ENCODE measurements around the gene PSMA8.

PSMA8 gene

GRCh38 chr18:26090130-26091046 lies 43.3 kb upstream of the PSMA8 start, which contains the start of gene SS18 (continued):
- TF ChIP-seq ZNF639 (tag by site-specific recombination; IDR thresholded peaks at IDR 0.05) (peak; percentile 49; the same call in 1 of the 2 replicates), ZNF24 (tag by site-specific recombination; IDR thresholded peaks at IDR 0.05) (0 out of 2 replicates have a peak, but pooled peaks have one; percentile 25), SP3 (tag by site-specific recombination; IDR thresholded peaks at IDR 0.05) (peak; percentile 60), ZBTB26 (tag by site-specific recombination; optimal IDR thresholded peaks at IDR 0.05) (peak; percentile 65), SP2 (tag by site-specific recombination; IDR thresholded peaks at IDR 0.05) (peak; percentile 72), ELK4 (IDR thresholded peaks at IDR 0.05; ENCODE audit: borderline replicate concordance, low read depth, low read length) (no peak), ZNF580 (tag by site-specific recombination; IDR thresholded peaks at IDR 0.05) (peak; percentile 54), ZIC2 (tag by site-specific recombination; IDR thresholded peaks at IDR 0.05) (peak; percentile 71), ZBTB20 (tag by site-specific recombination; IDR thresholded peaks at IDR 0.05) (peak; percentile 81), ZFHX2 (tag by site-specific recombination; conservative IDR thresholded peaks at IDR 0.05) (peak; percentile 73), ZNF335 (tag by site-specific recombination; conservative IDR thresholded peaks at IDR 0.05) (peak; percentile 71), TCF7L2 (IDR thresholded peaks at IDR 0.05; ENCODE audit: borderline replicate concordance, low read depth, low read length) (0 out of 2 replicates have a peak, but pooled peaks have one; percentile 25), ZNF510 (tag by site-specific recombination; IDR thresholded peaks at IDR 0.05; ENCODE audit: insufficient replicate concordance) (no peak), ZBTB11 (tag by site-specific recombination; conservative IDR thresholded peaks at IDR 0.05; ENCODE audit: low read depth) (peak; percentile 82), IKZF3 (tag by site-specific recombination; IDR thresholded peaks at IDR 0.05) (peak; percentile 94), ZNF76 (tag by site-specific recombination; IDR thresholded peaks at IDR 0.05; ENCODE audit: borderline replicate concordance, low read depth) (peak; percentile 64; the same call in 1 of the 2 replicates), PRDM10 (tag by site-specific recombination; IDR thresholded peaks at IDR 0.05) (peak; percentile 100), ZNF121 (tag by site-specific recombination; IDR thresholded peaks at IDR 0.05) (peak; percentile 73; the same call in 1 of the 2 replicates), KLF8 (tag by site-specific recombination; IDR thresholded peaks at IDR 0.05) (peak; percentile 61; the same call in 1 of the 2 replicates), ZSCAN23 (tag by site-specific recombination; IDR thresholded peaks at IDR 0.05) (no peak), PRDM4 (tag by site-specific recombination; IDR thresholded peaks at IDR 0.05) (peak; percentile 56), KLF7 (tag by site-specific recombination; IDR thresholded peaks at IDR 0.05; ENCODE audit: borderline replicate concordance) (0 out of 2 replicates have a peak, but pooled peaks have one; percentile 44), ZNF391 (tag by site-specific recombination; IDR thresholded peaks at IDR 0.05; ENCODE audit: borderline replicate concordance, low read depth) (no peak)
